ENCODE data around the gene RASL12.
A peak's percentile ranks its signal among the peaks of the same experiment; 100 is the strongest.
"Not testable (repeated sequence)": the region's sequence is repeated elsewhere in the genome, so short reads cannot be mapped to it uniquely, and the experiment has no call there.

The RASL12 gene

DNA sequence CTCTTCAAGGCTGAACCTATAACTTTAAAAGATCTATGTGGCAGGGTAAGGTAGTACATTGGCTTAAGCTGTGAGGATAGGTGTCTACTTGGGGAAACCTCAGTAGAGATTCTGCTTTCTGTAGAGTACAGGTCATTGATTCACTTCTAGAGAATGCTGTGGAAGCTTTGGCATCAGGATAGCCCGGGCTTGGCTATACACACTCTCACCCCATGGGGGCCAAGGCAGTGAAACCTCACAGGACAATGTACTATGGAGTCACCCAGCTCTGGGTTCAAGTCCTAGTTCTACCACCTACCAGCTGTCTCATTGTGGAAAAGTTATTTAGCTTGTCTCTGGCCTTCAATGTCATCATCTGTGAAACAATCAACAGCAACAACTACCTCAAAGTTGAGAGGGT is 47.4 kb downstream of the RASL12 start:
- H3K27ac Mint-ChIP-seq, result no peak overlapping the region
- no peaks in the 10 kb centered on the region for H3K27me3 Mint-ChIP-seq
- peaks cover 19% of the 10 kb centered on the region for H3K36me3 Mint-ChIP-seq
- H3K4me3 Mint-ChIP-seq, result no peak overlapping the region
- H3K9me3 Mint-ChIP-seq (ENCODE audit: low read depth), result no peaks in the 10 kb centered on the region
- peaks cover 7% of the 10 kb centered on the region for H3K4me1 Mint-ChIP-seq (ENCODE audit: low read depth)

DNA sequence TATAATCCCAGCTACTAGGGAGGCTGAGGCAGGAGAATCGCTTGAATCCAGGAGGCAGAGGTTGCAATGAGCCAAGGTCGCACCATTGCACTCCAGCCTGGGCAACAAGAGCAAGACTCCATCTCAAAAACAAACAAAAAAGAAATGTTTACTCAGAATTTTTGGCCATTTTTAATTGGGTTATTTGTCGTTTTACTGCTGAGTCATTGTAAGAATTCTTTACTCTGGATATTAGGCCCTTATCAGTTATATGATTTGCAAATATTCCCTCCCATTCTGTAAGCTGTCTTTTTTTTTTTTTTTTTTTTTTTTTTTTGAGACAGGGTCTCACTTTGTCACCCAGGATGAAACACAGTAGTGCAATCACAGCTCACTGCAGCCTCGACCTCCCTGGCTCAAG is 56.6 kb downstream of the RASL12 start:
- H3K27me3 Mint-ChIP-seq, result not testable (repeated sequence)
- H3K36me3 Mint-ChIP-seq, result peaks cover 24% of the 10 kb centered on the region

DNA sequence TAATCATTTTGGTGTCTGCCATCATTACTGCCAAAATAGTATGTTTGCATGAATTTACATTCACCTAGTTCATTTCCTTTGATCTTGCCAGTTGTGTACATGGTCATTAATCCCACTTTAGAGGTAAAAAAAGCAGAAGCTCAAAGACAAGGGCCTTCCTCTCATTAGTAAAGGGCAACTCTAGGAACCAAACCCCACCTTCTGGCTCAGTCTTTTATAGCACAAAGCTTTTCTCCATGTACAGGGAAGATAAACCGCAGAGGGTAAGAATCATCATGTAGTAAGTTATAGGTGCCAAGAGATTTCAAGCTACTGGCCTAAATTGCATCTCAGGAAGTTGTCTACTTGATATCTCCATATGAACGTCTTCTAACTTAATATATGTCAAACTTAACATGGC is 58.8 kb downstream of the RASL12 start:
- Mint-ChIP-seq H3K9me3 (ENCODE audit: low read depth) (no peaks in the 10 kb centered on the region), H3K27me3 (no peaks in the 10 kb centered on the region), H3K4me3 (no peak overlapping the region), H3K4me1 (ENCODE audit: low read depth) (no peaks in the 10 kb centered on the region), H3K36me3 (peaks cover 14% of the 10 kb centered on the region), H3K27ac (no peak overlapping the region)

More for the DNA sequence above, 56.6 kb downstream of the RASL12 start:
- H3K27ac Mint-ChIP-seq; H3K4me1 Mint-ChIP-seq (ENCODE audit: low read depth); H3K9me3 Mint-ChIP-seq (ENCODE audit: low read depth); H3K4me3 Mint-ChIP-seq: not testable (repeated sequence)

DNA sequence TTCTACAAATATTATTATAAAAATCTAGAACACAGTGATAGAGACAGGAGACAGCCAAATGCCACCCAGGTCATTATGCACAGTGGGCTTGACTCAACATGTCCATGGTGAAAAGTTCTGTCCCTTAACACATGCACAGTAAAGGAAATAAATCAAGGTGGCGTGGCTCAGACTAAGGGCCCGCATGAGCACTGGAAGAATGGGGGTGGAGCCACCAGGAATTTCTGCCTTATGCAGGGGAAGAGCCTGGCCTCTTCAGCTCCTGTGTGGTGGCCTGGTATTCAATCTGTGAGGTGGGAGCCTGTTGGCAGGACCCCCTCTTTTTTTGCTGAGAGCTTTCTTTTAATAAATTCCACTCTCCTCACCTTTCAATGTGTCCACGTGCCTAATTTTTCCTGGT is 60.9 kb downstream of the RASL12 start:
- Mint-ChIP-seq H3K36me3 (peaks cover 5% of the 10 kb centered on the region), H3K4me1 (ENCODE audit: low read depth) (no peaks in the 10 kb centered on the region), H3K27me3 (no peaks in the 10 kb centered on the region), H3K9me3 (ENCODE audit: low read depth) (no peaks in the 10 kb centered on the region), H3K4me3 (no peak overlapping the region), H3K27ac (no peak overlapping the region)

DNA sequence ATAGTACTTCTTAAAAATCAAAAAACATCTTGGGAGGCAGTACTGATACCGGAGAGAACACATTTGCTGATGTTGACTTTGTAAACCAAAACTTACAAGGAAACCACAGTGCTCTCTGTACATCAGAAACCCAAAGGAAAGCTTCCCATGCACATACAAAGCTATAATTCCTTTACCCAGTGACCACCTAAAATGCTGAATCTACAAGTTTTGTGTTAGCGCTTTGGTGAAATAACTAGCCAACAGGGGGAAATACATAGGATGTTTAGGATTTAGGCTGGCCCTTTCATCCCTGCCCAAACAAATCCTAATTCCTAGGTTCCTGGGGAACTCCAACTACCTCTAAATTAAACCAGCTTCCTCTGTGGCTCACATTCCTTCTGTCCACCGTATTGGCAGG is 62.8 kb downstream of the RASL12 start:
- Mint-ChIP-seq H3K27ac (peak overlapping the region; percentile 50), H3K36me3 (peaks cover 4% of the 10 kb centered on the region), H3K4me3 (no peak overlapping the region), H3K9me3 (ENCODE audit: low read depth) (no peaks in the 10 kb centered on the region), H3K4me1 (ENCODE audit: low read depth) (no peaks in the 10 kb centered on the region), H3K27me3 (no peaks in the 10 kb centered on the region)

Data from activated naive CD8-positive, alpha-beta T cell (primary cell).